HEK293 (cell line): ENCODE data around the gene DLK1.

ENCODE experiments used
- CTCF ChIP-seq: fragments of 450-650 bp; formaldehyde crosslinking; IDR thresholded peaks from 2 replicates; pipeline ENCODE4 v1.5.1; 2016; ENCODE audit warnings: missing biosample characterization, missing genetic modification characterization
- KLF9 ChIP-seq: fragments of 450-650 bp; formaldehyde crosslinking; IDR thresholded peaks from 2 replicates; pipeline ENCODE4 v1.5.1; 2016; ENCODE audit warnings: missing biosample characterization, missing genetic modification characterization, low read depth
- MZF1 ChIP-seq: fragments of 450-650 bp; formaldehyde crosslinking; IDR thresholded peaks from 2 replicates; pipeline ENCODE4 v1.5.1; 2017; ENCODE audit warnings: missing biosample characterization, missing genetic modification characterization, borderline replicate concordance
- PRDM1 ChIP-seq: fragments of 450-650 bp; formaldehyde crosslinking; IDR thresholded peaks from 2 replicates; pipeline ENCODE4; 2016; ENCODE audit warnings: missing biosample characterization, missing genetic modification characterization
- YY2 ChIP-seq: fragments of 450-650 bp; formaldehyde crosslinking; IDR thresholded peaks from 2 replicates; pipeline ENCODE4 v1.5.1; 2016; ENCODE audit warnings: missing biosample characterization, missing genetic modification characterization
- ZBTB8A ChIP-seq: fragments of 450-650 bp; formaldehyde crosslinking; IDR thresholded peaks from 2 replicates; pipeline ENCODE4 v1.5.1; 2016; ENCODE audit warnings: missing biosample characterization, missing genetic modification characterization
- ZNF239 ChIP-seq: fragments of 450-650 bp; formaldehyde crosslinking; IDR thresholded peaks from 2 replicates; pipeline ENCODE4 v1.5.1; 2016; ENCODE audit warnings: missing biosample characterization, missing genetic modification characterization
- ZNF311 ChIP-seq: fragments of 450-650 bp; formaldehyde crosslinking; IDR thresholded peaks from 2 replicates; pipeline ENCODE4 v1.5.1; 2017; ENCODE audit warnings: missing biosample characterization, missing genetic modification characterization, borderline replicate concordance
- ZNF37A ChIP-seq: fragments of 450-650 bp; IDR thresholded peaks from 2 replicates; pipeline ENCODE4 v1.5.1; 2018; ENCODE audit warnings: missing biosample characterization, missing genetic modification characterization
- ZNF596 ChIP-seq: fragments of 450-650 bp; IDR thresholded peaks from 2 replicates; pipeline ENCODE4 v1.5.0; 2018; ENCODE audit warnings: missing biosample characterization, mild to moderate bottlenecking, missing genetic modification characterization, moderate library complexity
- TF ChIP-seq, protein P1 (sequence below): fragments of 450-650 bp; formaldehyde crosslinking; IDR thresholded peaks from 2 replicates; pipeline ENCODE4 v1.5.1; 2016; ENCODE audit warnings: missing biosample characterization, missing genetic modification characterization
- TF ChIP-seq, protein P2 (sequence below): fragments of 450-650 bp; formaldehyde crosslinking; IDR thresholded peaks from 2 replicates; pipeline ENCODE4 v1.5.1; 2016; ENCODE audit warnings: missing biosample characterization, missing genetic modification characterization
- TF ChIP-seq, protein P3 (sequence below): fragments of 450-650 bp; formaldehyde crosslinking; IDR thresholded peaks from 2 replicates; pipeline ENCODE4 v1.5.1; 2016; ENCODE audit warnings: missing biosample characterization, missing genetic modification characterization

DNA sequence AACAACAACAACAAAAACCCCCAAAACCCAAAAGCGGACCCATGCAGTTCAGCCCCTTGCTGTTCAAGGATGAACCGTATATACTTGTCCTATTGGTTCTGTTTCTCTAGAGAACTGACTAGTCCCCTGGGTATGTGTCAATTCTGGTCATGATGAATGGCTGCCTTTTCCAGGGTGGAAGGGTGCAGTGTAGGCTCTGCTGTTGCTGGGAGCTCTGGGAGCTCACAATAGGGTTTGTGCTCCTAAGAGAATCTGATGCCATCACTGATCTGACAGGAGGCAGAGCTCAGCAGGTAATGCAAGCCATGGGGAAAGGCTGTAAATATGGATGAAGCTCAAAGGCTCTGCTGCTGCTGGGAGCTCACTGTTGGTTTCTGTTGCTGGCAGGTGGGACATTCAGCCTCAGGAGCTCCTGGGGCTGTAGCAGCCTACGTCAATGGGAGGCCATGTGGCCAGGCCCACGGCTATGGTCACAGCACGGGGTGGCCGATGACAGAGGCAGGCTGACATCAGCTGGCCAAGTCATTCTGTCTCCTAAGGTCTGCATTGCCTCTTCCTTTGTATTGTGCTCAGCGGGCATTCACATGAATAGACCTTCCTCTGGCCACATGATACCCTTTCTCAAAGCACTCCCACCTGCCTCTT, 37.9 kb downstream of the DLK1 start:
- no peak for TF ChIP-seq ZNF239 (tag by site-specific recombination)
- no peak for TF ChIP-seq ZNF311 (tag by site-specific recombination)
- no peak for TF ChIP-seq PRDM1 (tag by site-specific recombination)
- TF ChIP-seq CTCF (tag by site-specific recombination): no peak
- no peak for TF ChIP-seq ZBTB8A (tag by site-specific recombination)
- TF ChIP-seq, protein P1, sequence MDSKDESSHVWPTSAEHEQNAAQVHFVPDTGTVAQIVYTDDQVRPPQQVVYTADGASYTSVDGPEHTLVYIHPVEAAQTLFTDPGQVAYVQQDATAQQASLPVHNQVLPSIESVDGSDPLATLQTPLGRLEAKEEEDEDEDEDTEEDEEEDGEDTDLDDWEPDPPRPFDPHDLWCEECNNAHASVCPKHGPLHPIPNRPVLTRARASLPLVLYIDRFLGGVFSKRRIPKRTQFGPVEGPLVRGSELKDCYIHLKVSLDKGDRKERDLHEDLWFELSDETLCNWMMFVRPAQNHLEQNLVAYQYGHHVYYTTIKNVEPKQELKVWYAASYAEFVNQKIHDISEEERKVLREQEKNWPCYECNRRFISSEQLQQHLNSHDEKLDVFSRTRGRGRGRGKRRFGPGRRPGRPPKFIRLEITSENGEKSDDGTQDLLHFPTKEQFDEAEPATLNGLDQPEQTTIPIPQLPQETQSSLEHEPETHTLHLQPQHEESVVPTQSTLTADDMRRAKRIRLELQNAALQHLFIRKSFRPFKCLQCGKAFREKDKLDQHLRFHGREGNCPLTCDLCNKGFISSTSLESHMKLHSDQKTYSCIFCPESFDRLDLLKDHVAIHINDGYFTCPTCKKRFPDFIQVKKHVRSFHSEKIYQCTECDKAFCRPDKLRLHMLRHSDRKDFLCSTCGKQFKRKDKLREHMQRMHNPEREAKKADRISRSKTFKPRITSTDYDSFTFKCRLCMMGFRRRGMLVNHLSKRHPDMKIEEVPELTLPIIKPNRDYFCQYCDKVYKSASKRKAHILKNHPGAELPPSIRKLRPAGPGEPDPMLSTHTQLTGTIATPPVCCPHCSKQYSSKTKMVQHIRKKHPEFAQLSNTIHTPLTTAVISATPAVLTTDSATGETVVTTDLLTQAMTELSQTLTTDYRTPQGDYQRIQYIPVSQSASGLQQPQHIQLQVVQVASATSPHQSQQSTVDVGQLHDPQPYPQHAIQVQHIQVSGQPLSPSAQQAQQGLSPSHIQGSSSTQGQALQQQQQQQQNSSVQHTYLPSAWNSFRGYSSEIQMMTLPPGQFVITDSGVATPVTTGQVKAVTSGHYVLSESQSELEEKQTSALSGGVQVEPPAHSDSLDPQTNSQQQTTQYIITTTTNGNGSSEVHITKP: no peak
- no peak for TF ChIP-seq ZNF596
- TF ChIP-seq, protein P2, sequence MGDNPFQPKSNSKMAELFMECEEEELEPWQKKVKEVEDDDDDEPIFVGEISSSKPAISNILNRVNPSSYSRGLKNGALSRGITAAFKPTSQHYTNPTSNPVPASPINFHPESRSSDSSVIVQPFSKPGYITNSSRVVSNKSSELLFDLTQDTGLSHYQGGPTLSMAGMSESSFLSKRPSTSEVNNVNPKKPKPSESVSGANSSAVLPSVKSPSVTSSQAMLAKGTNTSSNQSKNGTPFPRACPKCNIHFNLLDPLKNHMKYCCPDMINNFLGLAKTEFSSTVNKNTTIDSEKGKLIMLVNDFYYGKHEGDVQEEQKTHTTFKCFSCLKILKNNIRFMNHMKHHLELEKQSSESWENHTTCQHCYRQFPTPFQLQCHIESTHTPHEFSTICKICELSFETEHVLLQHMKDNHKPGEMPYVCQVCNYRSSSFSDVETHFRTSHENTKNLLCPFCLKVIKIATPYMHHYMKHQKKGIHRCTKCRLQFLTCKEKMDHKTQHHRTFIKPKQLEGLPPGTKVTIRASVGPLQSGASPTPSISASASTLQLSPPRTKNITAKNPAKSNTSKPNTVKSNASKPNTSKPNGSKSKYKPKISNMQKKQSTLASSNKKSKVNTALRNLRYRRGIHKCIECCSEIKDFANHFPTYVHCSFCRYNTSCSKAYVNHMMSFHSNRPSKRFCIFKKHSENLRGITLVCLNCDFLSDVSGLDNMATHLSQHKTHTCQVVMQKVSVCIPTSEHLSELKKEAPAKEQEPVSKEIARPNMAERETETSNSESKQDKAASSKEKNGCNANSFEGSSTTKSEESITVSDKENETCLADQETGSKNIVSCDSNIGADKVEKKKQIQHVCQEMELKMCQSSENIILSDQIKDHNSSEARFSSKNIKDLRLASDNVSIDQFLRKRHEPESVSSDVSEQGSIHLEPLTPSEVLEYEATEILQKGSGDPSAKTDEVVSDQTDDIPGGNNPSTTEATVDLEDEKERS (tag by site-specific recombination): no peak
- TF ChIP-seq KLF9 (tag by site-specific recombination): no peak
- TF ChIP-seq YY2 (tag by site-specific recombination): no peak
- TF ChIP-seq MZF1 (tag by site-specific recombination): no peak
- TF ChIP-seq, protein P3, sequence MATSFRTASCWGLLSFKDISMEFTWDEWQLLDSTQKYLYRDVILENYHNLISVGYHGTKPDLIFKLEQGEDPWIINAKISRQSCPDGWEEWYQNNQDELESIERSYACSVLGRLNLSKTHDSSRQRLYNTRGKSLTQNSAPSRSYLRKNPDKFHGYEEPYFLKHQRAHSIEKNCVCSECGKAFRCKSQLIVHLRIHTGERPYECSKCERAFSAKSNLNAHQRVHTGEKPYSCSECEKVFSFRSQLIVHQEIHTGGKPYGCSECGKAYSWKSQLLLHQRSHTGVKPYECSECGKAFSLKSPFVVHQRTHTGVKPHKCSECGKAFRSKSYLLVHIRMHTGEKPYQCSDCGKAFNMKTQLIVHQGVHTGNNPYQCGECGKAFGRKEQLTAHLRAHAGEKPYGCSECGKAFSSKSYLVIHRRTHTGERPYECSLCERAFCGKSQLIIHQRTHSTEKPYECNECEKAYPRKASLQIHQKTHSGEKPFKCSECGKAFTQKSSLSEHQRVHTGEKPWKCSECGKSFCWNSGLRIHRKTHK (tag by site-specific recombination): no peak
- TF ChIP-seq ZNF37A (tag by site-specific recombination): no peak
